Superior temporal gyrus (tissue), 1 donor: Measurements from ENCODE around the gene NHLRC1.
"Not testable (repeated sequence)": the region's sequence is repeated elsewhere in the genome, so short reads cannot be mapped to it uniquely, and the experiment has no call there.

ENCODE experiments used
- DNase-seq: peaks from one replicate; pipeline ENCODE4 v3.0.0-alpha.2; 2016; ENCODE audit errors: extremely low spot score

Gene NHLRC1

GRCh38 chr6:18122128-18123093 lies at the start of gene NHLRC1:
Gene NHLRC1 (minus strand): TSS chr6:18122677. CDS start chr6:18122606, 71 bp downstream.
- DNase-seq, result peak; percentile 91

GRCh38 chr6:18171871-18172270 lies 49.4 kb upstream of the NHLRC1 start:
- DNase-seq, result no peak

- DNase-seq, result no peak
Measured at GRCh38 chr6:18168264-18168663, 45.8 kb upstream of the NHLRC1 start.

GRCh38 chr6:18166312-18167036 lies 44.0 kb upstream of the NHLRC1 start:
- no peak for DNase-seq

- DNase-seq, result no peak
Measured at GRCh38 chr6:18165751-18166150, 43.3 kb upstream of the NHLRC1 start.

- no peak for DNase-seq
Measured at GRCh38 chr6:18162401-18162800, 39.9 kb upstream of the NHLRC1 start.

GRCh38 chr6:18161431-18161830 lies 39.0 kb upstream of the NHLRC1 start:
- no peak for DNase-seq

- DNase-seq, result no peak
Measured at GRCh38 chr6:18160911-18161310, 38.4 kb upstream of the NHLRC1 start.

GRCh38 chr6:18155864-18156421 lies 33.5 kb upstream of the NHLRC1 start:
- DNase-seq, result no peak

- peak; percentile 97 for DNase-seq
Measured at GRCh38 chr6:18155150-18155863, 32.8 kb upstream of the NHLRC1 start, which contains the start of gene KDM1B. Gene KDM1B (plus strand): TSS chr6:18155422. CDS start chr6:18159896, 4,474 bp downstream.

- peak; percentile 90 for DNase-seq
Measured at GRCh38 chr6:18154507-18155149, 32.2 kb upstream of the NHLRC1 start, which contains the start of gene TPMT. Gene TPMT (minus strand): TSS chr6:18155077. CDS start chr6:18149127, 5,950 bp downstream.

- DNase-seq, result no peak
Measured at GRCh38 chr6:18153311-18153703, 30.8 kb upstream of the NHLRC1 start.

- no peak for DNase-seq
Measured at GRCh38 chr6:18151801-18152200, 29.3 kb upstream of the NHLRC1 start.

GRCh38 chr6:18151391-18151790 lies 28.9 kb upstream of the NHLRC1 start:
- DNase-seq, result not testable (repeated sequence)

- no peak for DNase-seq
Measured at GRCh38 chr6:18148304-18149025, 26.0 kb upstream of the NHLRC1 start.

- DNase-seq, result no peak
Measured at GRCh38 chr6:18147616-18148015, 25.1 kb upstream of the NHLRC1 start.

- DNase-seq, result no peak
Measured at GRCh38 chr6:18147160-18147559, 24.7 kb upstream of the NHLRC1 start.

GRCh38 chr6:18142591-18142861 lies 20.0 kb upstream of the NHLRC1 start:
- no peak for DNase-seq

- no peak for DNase-seq
Measured at GRCh38 chr6:18141805-18142590, 19.5 kb upstream of the NHLRC1 start.
